ENCODE results near the gene CSF1R. TPM values are rescaled to one million over a fixed set of nuclear protein-coding genes. Genes with fewer than 3 reads are reported as not detected.

CSF1R gene
- total and polyA plus RNA-seq, 2 of the 8 experiments (the other 6 are each of a cell fraction or from before 2014, with no cell fraction given), result 0.12 TPM; not detected in 1

- no peak for TF ChIP-seq EZH2 (IDR thresholded peaks at IDR 0.05; ENCODE audit: low read depth, low read length, severe bottlenecking)
- no peak for TF ChIP-seq TBP (IDR thresholded peaks at IDR 0.05; ENCODE audit: low read depth, low read length)
Measured at GRCh38 chr5:150105928-150106615, 19.7 kb upstream of the CSF1R start (continued).
